Epidermal melanocyte (primary cell): Measurements from ENCODE around the gene SLC25A2.
A peak's percentile ranks its signal among the peaks of the same experiment; 100 is the strongest.
"Not testable (repeated sequence)": the region's sequence is repeated elsewhere in the genome, so short reads cannot be mapped to it uniquely, and the experiment has no call there.

Source experiments
- DNase-seq: peaks from one replicate; pipeline ENCODE4 v3.0.0; 2011; ENCODE audit warnings: low spot score; ENCODE audit not compliant: insufficient read length

The SLC25A2 gene

GRCh38 chr5:141303756-141304155 is at the start of gene SLC25A2:
SLC25A2 (minus strand) TSS chr5:141304049; CDS start chr5:141303865, 184 bp downstream.
- DNase-seq = no peak

DNA sequence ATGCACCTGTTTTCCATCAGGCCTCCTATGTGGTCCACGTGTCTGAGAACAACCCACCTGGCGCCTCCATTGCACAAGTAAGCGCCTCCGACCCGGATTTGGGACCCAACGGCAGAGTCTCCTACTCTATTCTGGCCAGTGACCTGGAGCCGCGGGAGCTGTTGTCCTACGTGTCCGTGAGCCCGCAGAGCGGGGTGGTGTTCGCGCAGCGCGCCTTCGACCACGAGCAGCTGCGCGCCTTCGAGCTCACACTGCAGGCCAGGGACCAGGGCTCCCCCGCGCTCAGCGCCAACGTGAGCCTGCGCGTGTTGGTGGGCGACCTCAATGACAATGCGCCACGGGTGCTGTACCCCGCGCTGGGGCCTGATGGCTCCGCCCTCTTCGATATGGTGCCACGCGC is 47.7 kb upstream of the SLC25A2 start:
- DNase-seq = no peak

- no peak for DNase-seq
These were observed 46.2 kb upstream of the SLC25A2 start, which contains the start of gene PCDHGB1 for GRCh38 chr5:141349917-141350619. PCDHGB1 (plus strand) TSS chr5:141350099; CDS start chr5:141350261, 162 bp downstream.

GRCh38 chr5:141346017-141346416 is 42.2 kb upstream of the SLC25A2 start:
- not testable (repeated sequence) for DNase-seq

DNA sequence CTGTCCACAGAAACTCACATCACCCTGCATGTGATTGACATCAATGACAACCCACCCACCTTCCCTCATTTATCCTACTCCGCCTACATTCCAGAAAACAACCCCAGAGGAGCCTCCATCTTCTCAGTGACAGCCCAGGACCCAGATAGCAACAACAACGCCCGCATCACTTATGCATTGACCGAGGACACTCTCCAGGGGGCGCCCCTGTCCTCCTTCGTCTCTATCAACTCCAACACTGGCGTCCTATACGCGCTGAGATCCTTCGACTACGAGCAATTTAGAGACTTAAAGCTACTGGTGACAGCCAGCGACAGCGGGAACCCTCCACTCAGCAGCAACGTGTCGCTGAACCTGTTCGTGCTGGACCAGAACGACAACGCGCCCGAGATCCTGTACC is 41.5 kb upstream of the SLC25A2 start:
- no peak for DNase-seq

GRCh38 chr5:141343953-141344463 is 40.2 kb upstream of the SLC25A2 start:
- no peak for DNase-seq

GRCh38 chr5:141343242-141343952 is 39.5 kb upstream of the SLC25A2 start, which contains the start of gene PCDHGA3:
PCDHGA3 (plus strand) TSS chr5:141343829; CDS start chr5:141344034, 205 bp downstream.
- no peak for DNase-seq

- DNase-seq = no peak
These were observed 38.9 kb upstream of the SLC25A2 start for GRCh38 chr5:141342773-141343172.

DNA sequence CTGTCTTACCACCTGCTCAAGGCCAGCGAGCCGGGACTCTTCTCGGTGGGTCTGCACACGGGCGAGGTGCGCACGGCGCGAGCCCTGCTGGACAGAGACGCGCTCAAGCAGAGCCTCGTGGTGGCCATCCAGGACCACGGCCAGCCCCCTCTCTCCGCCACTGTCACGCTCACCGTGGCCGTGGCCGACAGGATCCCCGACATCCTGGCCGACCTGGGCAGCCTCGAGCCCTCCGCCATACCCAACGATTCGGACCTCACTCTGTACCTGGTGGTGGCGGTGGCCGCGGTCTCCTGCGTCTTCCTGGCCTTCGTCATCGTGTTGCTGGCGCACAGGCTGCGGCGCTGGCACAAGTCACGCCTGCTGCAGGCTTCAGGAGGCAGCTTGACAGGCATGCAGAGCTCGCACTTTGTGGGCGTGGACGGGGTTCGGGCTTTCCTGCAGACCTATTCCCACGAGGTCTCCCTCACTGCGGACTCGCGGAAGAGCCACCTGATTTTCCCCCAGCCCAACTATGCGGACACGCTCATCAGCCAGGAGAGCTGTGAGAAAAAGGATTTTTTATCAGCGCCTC is 37.0 kb upstream of the SLC25A2 start:
- not testable (repeated sequence) for DNase-seq

GRCh38 chr5:141338538-141339306 is 34.9 kb upstream of the SLC25A2 start, which contains the start of gene PCDHGA2:
PCDHGA2 (plus strand) TSS chr5:141338760.
- DNase-seq = no peak

GRCh38 chr5:141332571-141332970 is 28.7 kb upstream of the SLC25A2 start:
- DNase-seq = not testable (repeated sequence)

DNA sequence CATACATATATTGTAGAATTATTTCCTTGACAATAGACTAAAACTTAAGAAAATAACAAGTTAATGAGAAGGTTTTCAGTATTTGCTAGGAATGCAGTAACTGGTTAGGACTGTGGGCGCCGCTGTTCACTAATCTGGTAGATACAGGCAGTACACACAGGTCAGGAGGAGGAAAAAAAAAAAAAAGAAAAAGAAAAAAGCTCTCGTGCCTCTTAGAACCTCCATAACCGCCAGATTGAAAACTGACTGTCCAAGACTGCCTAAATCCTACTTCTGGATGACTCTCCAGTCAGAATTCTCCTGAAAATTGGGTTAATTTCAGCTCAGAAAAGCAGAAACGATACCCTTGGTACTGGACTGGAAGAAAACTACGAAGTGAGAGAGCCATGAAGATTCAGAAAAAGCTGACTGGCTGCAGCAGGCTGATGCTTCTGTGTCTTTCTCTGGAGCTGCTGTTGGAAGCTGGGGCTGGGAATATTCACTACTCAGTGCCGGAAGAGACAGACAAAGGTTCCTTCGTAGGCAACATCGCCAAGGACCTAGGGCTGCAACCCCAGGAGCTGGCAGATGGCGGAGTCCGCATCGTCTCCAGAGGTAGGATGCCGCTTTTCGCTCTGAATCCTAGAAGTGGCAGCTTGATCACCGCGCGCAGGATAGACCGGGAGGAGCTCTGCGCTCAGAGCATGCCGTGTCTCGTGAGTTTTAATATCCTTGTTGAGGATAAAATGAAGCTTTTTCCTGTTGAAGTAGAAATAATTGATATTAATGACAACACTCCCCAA is 26.6 kb upstream of the SLC25A2 start, which contains the start of gene PCDHGA1:
Gene PCDHGA1 (plus strand): TSS at position 216 of the 782 bp plus-strand sequence.
- no peak for DNase-seq

DNA sequence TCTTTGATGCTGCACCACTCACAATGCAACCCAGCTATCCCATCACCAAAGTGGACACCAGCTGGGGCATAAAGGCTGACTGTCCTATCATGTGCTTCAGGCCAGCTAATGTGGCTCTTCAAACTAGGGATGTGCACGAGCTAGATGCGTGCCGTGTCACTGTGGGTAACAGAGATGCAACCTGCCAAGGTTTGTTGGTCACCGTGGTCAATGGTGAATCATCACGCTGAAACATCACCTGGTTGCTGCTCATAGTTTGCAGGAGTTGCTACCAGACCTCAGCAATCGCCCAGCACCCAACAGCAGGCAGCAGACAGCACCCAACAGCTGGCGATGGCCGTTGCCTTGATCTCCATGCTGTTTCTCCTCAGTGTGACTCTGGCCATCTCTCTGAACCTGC is 24.4 kb upstream of the SLC25A2 start:
- DNase-seq = no peak

DNA sequence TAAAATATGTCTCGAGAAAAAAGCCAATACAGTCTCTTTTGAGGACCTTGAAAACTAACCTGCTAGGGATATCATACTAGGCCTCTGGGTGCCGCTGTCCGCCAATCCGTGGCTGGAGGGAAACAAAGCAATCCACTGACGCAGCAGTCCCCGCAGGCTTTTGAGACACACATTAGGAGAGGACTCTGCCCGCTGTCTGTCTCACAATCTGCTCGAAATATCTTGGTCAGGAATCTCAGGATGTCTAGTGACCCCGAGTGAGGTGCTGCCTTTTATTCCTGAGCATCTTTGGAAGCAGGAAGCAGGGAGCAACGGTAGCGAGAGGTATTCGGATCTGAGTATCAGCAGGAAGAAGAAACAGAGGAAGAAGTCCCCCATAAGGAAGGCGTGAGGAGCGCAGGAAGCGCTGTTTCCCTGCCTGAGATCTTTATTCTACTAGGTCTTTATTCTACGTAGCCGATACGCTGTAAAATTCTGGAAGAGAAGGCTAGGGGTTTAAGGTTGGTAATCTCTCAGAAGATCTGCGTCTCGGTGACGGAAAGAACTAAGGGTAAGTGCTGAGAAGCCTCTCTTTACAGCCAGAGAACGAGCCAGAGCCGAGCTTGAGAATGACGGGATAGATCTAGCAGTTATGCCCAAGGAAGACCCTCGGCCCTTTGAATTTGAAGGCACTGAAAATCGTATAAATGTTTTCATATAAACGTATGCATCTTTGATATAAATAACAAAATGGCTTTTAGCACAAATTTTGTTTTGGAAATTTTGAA is 22.4 kb upstream of the SLC25A2 start:
- no peak for DNase-seq

DNA sequence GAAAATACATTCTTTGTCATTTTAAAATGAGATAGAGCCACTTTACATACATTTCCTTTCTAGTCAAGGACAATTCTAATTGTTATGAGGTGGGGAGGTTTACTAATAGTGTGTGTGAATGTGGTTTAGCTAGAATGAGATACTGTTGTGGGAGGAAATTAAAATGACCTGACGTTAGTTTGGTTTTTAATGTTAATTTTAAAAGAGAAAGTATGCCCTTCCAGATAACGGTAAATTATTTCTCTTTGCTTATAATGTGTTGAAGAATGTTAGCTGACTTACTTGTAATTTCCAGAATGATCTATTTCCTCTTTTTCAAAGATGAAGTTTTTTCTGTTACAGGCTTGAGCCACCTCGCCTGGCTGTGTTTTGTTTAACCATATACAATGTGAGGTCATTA is 18.4 kb upstream of the SLC25A2 start:
- no peak for DNase-seq

- DNase-seq = peak; percentile 80
These were observed 16.6 kb upstream of the SLC25A2 start, which contains the start of gene TAF7 for GRCh38 chr5:141320225-141321169. TAF7 (minus strand) TSS chr5:141320784; CDS start chr5:141320044, 740 bp downstream.

GRCh38 chr5:141319699-141320098 is 15.8 kb upstream of the SLC25A2 start:
- DNase-seq = no peak

DNA sequence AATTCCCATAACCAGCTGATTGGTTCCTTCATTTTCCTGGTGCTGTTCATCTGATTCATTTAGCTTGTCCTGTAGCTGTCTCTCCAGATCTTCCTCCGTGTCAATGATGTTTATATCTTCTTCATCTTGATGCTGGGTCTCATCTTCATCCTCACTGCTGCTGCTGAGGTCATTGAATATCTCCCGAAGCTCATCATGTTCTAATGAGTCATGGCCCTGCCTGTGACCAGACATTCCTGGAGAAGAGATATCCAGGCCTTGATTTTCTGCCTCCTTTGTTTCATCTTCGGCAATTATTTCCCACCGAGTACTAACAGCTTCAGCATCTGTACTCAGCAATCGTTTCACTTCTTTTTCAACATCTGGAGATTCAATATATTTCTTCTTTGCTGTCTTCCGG is 15.4 kb upstream of the SLC25A2 start:
- no peak for DNase-seq
